Ovary (tissue), 9 donors: ENCODE data around the gene FBXL16. TPM values are rescaled to one million over a fixed set of nuclear protein-coding genes. Genes with fewer than 3 reads are reported as not detected.
A peak's percentile ranks its signal among the peaks of the same experiment; 100 is the strongest.

Experiments used
- DNase-seq, 5 donors: peaks; one replicate each; pipeline ENCODE4 v3.0.0-alpha.2; 2019 to 2020
- H3K27ac ChIP-seq, 2 donors: fragments of 200-600 bp; one replicate each; pipeline versions ENCODE4 v1.5.1 to v1.8.0; 2019 to 2022
- H3K27me3 ChIP-seq: fragments of 200-600 bp; one replicate; pipeline ENCODE4 v1.8.0; 2022
- H3K36me3 ChIP-seq: fragments of 200-600 bp; sonication (generic); one replicate; pipeline ENCODE4 v1.5.1; 2019
- H3K4me1 ChIP-seq: one replicate; pipeline ENCODE4 v1.8.1; 2013; ENCODE audit warnings: mild to moderate bottlenecking, moderate library complexity; ENCODE audit not compliant: insufficient read depth
- H3K4me3 ChIP-seq: fragments of 200-600 bp; sonication (generic); one replicate; pipeline ENCODE4 v1.5.1; 2017
- H3K9me3 ChIP-seq, 2 donors: fragments of 200-600 bp in 1 of 2; sonication (generic) in 1 of 2; one replicate each; pipeline versions ENCODE4 v1.5.1 to v1.8.1; 2013 to 2019; ENCODE audit warnings: mild to moderate bottlenecking in 1 of 2, moderate library complexity in 1 of 2
- CTCF ChIP-seq, 3 donors: fragments of 450-650 bp in 2 of 3; fragments of 200-600 bp in 1 of 3; IDR thresholded peaks; one replicate each; pipeline versions ENCODE4 v1.5.1 to v1.8.0; 2016 to 2022; ENCODE audit warnings: antibody characterized with exemption in 3 of 3, mild to moderate bottlenecking in 1 of 3
- EP300 ChIP-seq: sonication (generic); formaldehyde crosslinking; IDR thresholded peaks from one replicate; pipeline ENCODE4 v1.6.1; 2017; ENCODE audit warnings: antibody characterized with exemption
- POLR2A ChIP-seq: fragments of 450-650 bp; IDR thresholded peaks from one replicate; pipeline ENCODE4 v1.6.1; 2017; ENCODE audit warnings: antibody characterized with exemption, mild to moderate bottlenecking, moderate library complexity
- WGBS, 3 donors: extraction: QIAGEN DNeasy Blood & Tissue Kit in 1 of 3; methylation state at CpG; one replicate each; pipeline versions ENCODE4 v1.1.5 to v1.1.7; 2013 to 2017; 5-methylcytosine and 5-hydroxymethylcytosine counted together
- intact Hi-C, 4 donors: fragments of 100-400 bp; cut with DNase I; formaldehyde crosslinking; loops; one replicate each; pipeline versions ENCODE4 v1.11.0 to v1.15.1; 2022 to 2023
- polyA plus RNA-seq, 2 donors: library from polyadenylated mRNA; stranded (reverse); fragments of 200-250 nt in 1 of 2; fragments of 350-450 nt in 1 of 2; fragmentation: Illumina TruSeq in 1 of 2; extraction: RNeasy Lipid Tissue Mini Kit (QIAGEN cat#74804) in 1 of 2; gene quantifications; one replicate each; pipeline ENCODE4 v1.2.3, GENCODE V29; 2013 to 2014
- total RNA-seq, 7 donors: library from RNA; depleted of rRNA in 2 of 7; stranded (reverse); fragments of >200 nt in 2 of 7; fragmentation: NEBNext Ultra II Directional in 3 of 7; extraction: Animal tissue kit (Norgen Biotek cat#: 25700) in 3 of 7; gene quantifications; one replicate each; pipeline versions ENCODE4 v1.1.0 to v1.2.4, GENCODE V29; 2016 to 2023
- donor health status: DM: no; HTN: no; CAD: no; lungs with moderate emphysema.
- donor health status: DM: no; HTN: no; CAD: no.
- donor health status: Bipolar disorder and iron deficiency.
- donor health status: DM: yes; HTN: yes; CAD: no.
- donor health status: DM: no; HTN: no; CAD: no.
- donor health status: DM: yes; HTN: yes; CAD: no.

FBXL16 gene
- total and polyA plus RNA-seq, 9 donors, result 0.22 to 2.5 (median 0.95) TPM; not detected in 1

- H3K4me1 ChIP-seq, result peaks cover 16% of the 10 kb centered on the region
- intact Hi-C loops, result no loop called here
Measured at GRCh38 chr16:720990-721764, 15.6 kb upstream of the FBXL16 start, which contains the start of gene ANTKMT. Gene ANTKMT, plus strand, starts transcription at chr16:721146. Its CDS starts 129 bp downstream, at chr16:721275.

GRCh38 chr16:720447-720989, 14.9 kb upstream of the FBXL16 start:
- Histone ChIP-seq H3K9me3 (no peaks in the 10 kb centered on the region), H3K27ac (peak overlapping the region; percentile 60 to 86), H3K36me3 (no peaks in the 10 kb centered on the region), H3K4me3 (peak overlapping the region; percentile 47), H3K27me3 (no peaks in the 10 kb centered on the region), H3K4me1 (peaks cover 22% of the 10 kb centered on the region)
- intact Hi-C loops, result no loop called here
- TF ChIP-seq POLR2A (no peak), EP300 (no peak), CTCF (IDR thresholded peaks at IDR 0.05) (no peak)
- WGBS, 3 donors, result 0 to 2% (median 1%) methylated on average over 17 to 38 of the region's 38 CpGs
- DNase-seq, result peak in 3 of 5 donors; percentile 36 to 58 (median 54)

More at GRCh38 chr16:720990-721764, 15.6 kb upstream of the FBXL16 start, which contains the start of gene ANTKMT:
- DNase-seq, result peak; percentile 75 to 87 (median 81)
- peak within 1 kb of the TSS; percentile 60 to 86 for H3K27ac ChIP-seq
- H3K36me3 ChIP-seq, result no peaks in the 10 kb centered on the region
- no peaks in the 10 kb centered on the region for H3K9me3 ChIP-seq
- peak within 1 kb of the TSS; percentile 47 for H3K4me3 ChIP-seq
- 5 to 11% (median 7%) methylated on average over 60 to 106 of the region's 106 CpGs for WGBS, 3 donors
- peaks cover 2% of the 10 kb centered on the region for H3K27me3 ChIP-seq
- TF ChIP-seq EP300 (no peak), CTCF (IDR thresholded peaks at IDR 0.05) (peak in 2 of 3 donors; percentile 46 to 55), POLR2A (peak; percentile 42)

- intact Hi-C loops, result no loop called here
- H3K27ac ChIP-seq, result peak overlapping the region in 1 of 2 donors; percentile 86
- 7 to 11% (median 9%) methylated on average over 15 to 16 of the region's 16 CpGs for WGBS, 3 donors
Measured at GRCh38 chr16:719815-720446, 14.3 kb upstream of the FBXL16 start.

More at GRCh38 chr16:719815-720446, 14.3 kb upstream of the FBXL16 start:
- peak overlapping the region; percentile 47 for H3K4me3 ChIP-seq
- TF ChIP-seq EP300 (no peak), CTCF (IDR thresholded peaks at IDR 0.05) (no peak), POLR2A (no peak)
- peaks cover 26% of the 10 kb centered on the region for H3K4me1 ChIP-seq
- H3K36me3 ChIP-seq, result no peaks in the 10 kb centered on the region
- H3K27me3 ChIP-seq, result no peaks in the 10 kb centered on the region
- H3K9me3 ChIP-seq, result no peaks in the 10 kb centered on the region
- DNase-seq, result no peak
